Naive thymus-derived CD8-positive, alpha-beta T cell (primary cell): ENCODE data around the gene SGTA. TPM values are rescaled to one million over a fixed set of nuclear protein-coding genes. Genes with fewer than 3 reads are reported as not detected.
"Not testable (repeated sequence)": the region's sequence is repeated elsewhere in the genome, so short reads cannot be mapped to it uniquely, and the experiment has no call there.

Source experiments
- ATAC-seq, 2 donors: fragments of 150-1000 bp; cut with Tn5 transposase in 1 of 2; sonication (Bioruptor Pico), chemical (Tn5 transposase) in 1 of 2; 1 replicate in 1 of 2; 2 replicates in 1 of 2; pipeline ENCODE4 v1.10.0; 2021; ENCODE audit warnings: mild to moderate bottlenecking in 2 of 2, moderate library complexity in 2 of 2
- POLR2A ChIA-PET: fragments of 350-600 bp; sonication (Branson Sonifier 250); formaldehyde crosslinking; loops from one replicate; lab custom pipeline; 2021; ENCODE audit warnings: antibody characterized with exemption; lab: Charles Lee
- DNase-seq, 10 donors: peaks; one replicate each; pipeline versions ENCODE4 v3.0.0 to v3.0.0-alpha.2; 2020 to 2022
- H3K27ac Mint-ChIP-seq, 10 donors: one replicate each; pipeline ENCODE4 v1.8.0; 2020 to 2022; ENCODE audit warnings: mild to moderate bottlenecking in 10 of 10, mixed read lengths in 10 of 10, moderate library complexity in 4 of 10, inconsistent platforms in 1 of 10
- H3K27me3 Mint-ChIP-seq, 5 donors: one replicate each; pipeline ENCODE4 v1.8.0; 2021 to 2022; ENCODE audit warnings: mixed read lengths in 5 of 5
- H3K36me3 Mint-ChIP-seq, 3 donors: one replicate each; pipeline ENCODE4 v1.8.0; 2020 to 2022; ENCODE audit warnings: mixed read lengths in 3 of 3, mild to moderate bottlenecking in 2 of 3, inconsistent platforms in 1 of 3
- H3K4me1 Mint-ChIP-seq, 4 donors: one replicate each; pipeline ENCODE4 v1.8.0; 2021 to 2022; ENCODE audit warnings: mixed read lengths in 4 of 4
- H3K4me3 Mint-ChIP-seq, 10 donors: one replicate each; pipeline ENCODE4 v1.8.0; 2020 to 2022; ENCODE audit warnings: mild to moderate bottlenecking in 10 of 10, mixed read lengths in 10 of 10, moderate library complexity in 6 of 10, inconsistent platforms in 1 of 10
- H3K9me3 Mint-ChIP-seq, 9 donors: one replicate each; pipeline ENCODE4 v1.8.0; 2020 to 2022; ENCODE audit warnings: mixed read lengths in 9 of 9, mild to moderate bottlenecking in 3 of 9, inconsistent platforms in 1 of 9, moderate library complexity in 1 of 9
- polyA plus RNA-seq, 3 donors: library from polyadenylated mRNA; unstranded; fragments of 300-500 nt; fragmentation: Illumina TruSeq; gene quantifications; one replicate each; pipeline ENCODE4 v1.2.3, GENCODE V29; 2021
- total RNA-seq, 8 experiments: library from RNA in 2 of 8; stranded (reverse) in 2 of 8; gene quantifications; one replicate each; pipeline ENCODE4 v1.2.3 and lab custom pipeline; 2021 to 2026

Gene SGTA
- total and polyA plus RNA-seq, 5 experiments from 2014 or later: 23.4 to 37.0 (median 33.8) TPM

GRCh38 chr19:2797280-2797679 lies 14.2 kb upstream of the SGTA start:
- H3K4me1 Mint-ChIP-seq: peaks cover 0 to 1% (median 0%) of the 10 kb centered on the region in 4 donors
- POLR2A ChIA-PET: no interaction called here
- H3K4me3 Mint-ChIP-seq: no peak overlapping the region
- H3K27me3 Mint-ChIP-seq: no peaks in the 10 kb centered on the region
- H3K36me3 Mint-ChIP-seq: peaks cover 0 to 33% (median 7%) of the 10 kb centered on the region in 3 donors
- H3K9me3 Mint-ChIP-seq: no peaks in the 10 kb centered on the region
- ATAC-seq (no peak), DNase-seq (no peak)
- no peak overlapping the region for H3K27ac Mint-ChIP-seq

- no peaks in the 10 kb centered on the region for H3K9me3 Mint-ChIP-seq
- DNase-seq (no peak), ATAC-seq (no peak)
- POLR2A ChIA-PET: interaction anchor here (0.6 kb wide), 1 partner anchor 128 kb away, joined by 3 read pairs; no protein-coding TSS in a partner anchor
- peaks cover 0 to 3% (median 0%) of the 10 kb centered on the region in 4 donors for H3K4me1 Mint-ChIP-seq
- no peaks in the 10 kb centered on the region for H3K27me3 Mint-ChIP-seq
- H3K36me3 Mint-ChIP-seq: peaks cover 0 to 35% (median 8%) of the 10 kb centered on the region in 3 donors
- no peak overlapping the region for H3K4me3 Mint-ChIP-seq
- peak overlapping the region in 1 of 10 donors; percentile 17 for H3K27ac Mint-ChIP-seq
These were observed 13.7 kb upstream of the SGTA start for GRCh38 chr19:2796659-2797266.

- POLR2A ChIA-PET: interaction anchor here (0.6 kb wide), 1 partner anchor 129 kb away, joined by 3 read pairs; no protein-coding TSS in a partner anchor
- Mint-ChIP-seq H3K9me3 (no peaks in the 10 kb centered on the region), H3K36me3 (peaks cover 0 to 33% (median 7%) of the 10 kb centered on the region in 3 donors), H3K27ac (no peak overlapping the region), H3K4me1 (peaks cover 0 to 3% (median 0%) of the 10 kb centered on the region in 4 donors), H3K4me3 (no peak overlapping the region), H3K27me3 (no peaks in the 10 kb centered on the region)
- DNase-seq (no peak), ATAC-seq (no peak)
These were observed 13.0 kb upstream of the SGTA start for GRCh38 chr19:2795827-2796658.

GRCh38 chr19:2793577-2793976 lies 10.5 kb upstream of the SGTA start:
- H3K27ac Mint-ChIP-seq: no peak overlapping the region
- DNase-seq (no peak), ATAC-seq (no peak)
- no peak overlapping the region for H3K4me3 Mint-ChIP-seq
- H3K9me3 Mint-ChIP-seq: no peaks in the 10 kb centered on the region
- POLR2A ChIA-PET: interaction anchor here (1.0 kb wide), 1 partner anchor 8 kb away, joined by 3 read pairs; the partner anchor contains the start of gene THOP1
- H3K4me1 Mint-ChIP-seq: peaks cover 0 to 6% (median 3%) of the 10 kb centered on the region in 4 donors
- peaks cover 0 to 34% (median 7%) of the 10 kb centered on the region in 3 donors for H3K36me3 Mint-ChIP-seq
- H3K27me3 Mint-ChIP-seq: no peaks in the 10 kb centered on the region

GRCh38 chr19:2793126-2793525 lies 10.1 kb upstream of the SGTA start:
- Mint-ChIP-seq H3K9me3 (no peaks in the 10 kb centered on the region), H3K27ac (no peak overlapping the region), H3K4me3 (no peak overlapping the region), H3K4me1 (peaks cover 0 to 7% (median 4%) of the 10 kb centered on the region in 4 donors), H3K27me3 (no peaks in the 10 kb centered on the region), H3K36me3 (peaks cover 0 to 34% (median 7%) of the 10 kb centered on the region in 3 donors)
- POLR2A ChIA-PET: no interaction called here
- DNase-seq (no peak), ATAC-seq (no peak)

GRCh38 chr19:2792666-2793065 lies 9.6 kb upstream of the SGTA start:
- DNase-seq, H3K27me3 Mint-ChIP-seq, H3K27ac Mint-ChIP-seq, POLR2A ChIA-PET, H3K9me3 Mint-ChIP-seq, H3K4me1 Mint-ChIP-seq, H3K4me3 Mint-ChIP-seq, ATAC-seq: not testable (repeated sequence)
- peaks cover 0 to 33% (median 7%) of the 10 kb centered on the region in 3 donors for H3K36me3 Mint-ChIP-seq

GRCh38 chr19:2791876-2792275 lies 8.8 kb upstream of the SGTA start:
- H3K9me3 Mint-ChIP-seq: no peaks in the 10 kb centered on the region
- no peak overlapping the region for H3K27ac Mint-ChIP-seq
- no peaks in the 10 kb centered on the region for H3K27me3 Mint-ChIP-seq
- H3K4me1 Mint-ChIP-seq: peaks cover 7 to 15% (median 10%) of the 10 kb centered on the region in 4 donors
- ATAC-seq (no peak), DNase-seq (no peak)
- POLR2A ChIA-PET: no interaction called here
- H3K4me3 Mint-ChIP-seq: no peak overlapping the region
- H3K36me3 Mint-ChIP-seq: peaks cover 0 to 31% (median 5%) of the 10 kb centered on the region in 3 donors

GRCh38 chr19:2791440-2791839 lies 8.4 kb upstream of the SGTA start:
- POLR2A ChIA-PET: no interaction called here
- no peak for DNase-seq
- Mint-ChIP-seq H3K27ac (no peak overlapping the region), H3K9me3 (no peaks in the 10 kb centered on the region), H3K27me3 (no peaks in the 10 kb centered on the region), H3K4me1 (peaks cover 7 to 16% (median 11%) of the 10 kb centered on the region in 4 donors), H3K36me3 (peaks cover 0 to 31% (median 5%) of the 10 kb centered on the region in 3 donors), H3K4me3 (no peak overlapping the region)
- ATAC-seq: no peak

- POLR2A ChIA-PET: no interaction called here
- Mint-ChIP-seq H3K9me3 (no peaks in the 10 kb centered on the region), H3K4me1 (peaks cover 12 to 23% (median 16%) of the 10 kb centered on the region in 4 donors), H3K36me3 (peaks cover 0 to 31% (median 5%) of the 10 kb centered on the region in 3 donors), H3K27ac (no peak overlapping the region), H3K27me3 (no peaks in the 10 kb centered on the region), H3K4me3 (no peak overlapping the region)
- no peak for ATAC-seq
- DNase-seq: no peak
These were observed 7.6 kb upstream of the SGTA start for GRCh38 chr19:2790557-2791271.

- ATAC-seq (no peak), DNase-seq (no peak)
- Mint-ChIP-seq H3K4me3 (no peak overlapping the region), H3K36me3 (peaks cover 0 to 28% (median 5%) of the 10 kb centered on the region in 3 donors), H3K9me3 (no peaks in the 10 kb centered on the region), H3K27me3 (no peaks in the 10 kb centered on the region), H3K27ac (no peak overlapping the region), H3K4me1 (peaks cover 14 to 23% (median 16%) of the 10 kb centered on the region in 4 donors)
- POLR2A ChIA-PET: no interaction called here
These were observed 7.1 kb upstream of the SGTA start for GRCh38 chr19:2790194-2790556.

- POLR2A ChIA-PET: no interaction called here
- Mint-ChIP-seq H3K4me3 (peak overlapping the region in 2 of 10 donors; percentile 45 to 64), H3K9me3 (no peaks in the 10 kb centered on the region), H3K27me3 (no peaks in the 10 kb centered on the region), H3K4me1 (peaks cover 18 to 41% (median 25%) of the 10 kb centered on the region in 4 donors), H3K36me3 (peaks cover 0 to 17% (median 3%) of the 10 kb centered on the region in 3 donors), H3K27ac (peak overlapping the region in 2 of 10 donors; percentile 72 to 75)
- DNase-seq: no peak
- ATAC-seq: no peak
These were observed 5.2 kb upstream of the SGTA start for GRCh38 chr19:2788237-2788636.

GRCh38 chr19:2787115-2787514 lies 4.0 kb upstream of the SGTA start:
- Mint-ChIP-seq H3K27me3 (no peaks in the 10 kb centered on the region), H3K27ac (no peak overlapping the region), H3K4me1 (peaks cover 18 to 48% (median 32%) of the 10 kb centered on the region in 4 donors), H3K4me3 (peak overlapping the region; percentile 22 to 85 (median 63)), H3K9me3 (no peaks in the 10 kb centered on the region), H3K36me3 (peaks cover 0 to 11% (median 2%) of the 10 kb centered on the region in 3 donors)
- ATAC-seq (no peak), DNase-seq (no peak)
- POLR2A ChIA-PET: interaction anchor here (0.7 kb wide), 1 partner anchor 714 kb away, joined by 3 read pairs; no protein-coding TSS in a partner anchor
